DND-41 (cell line): ENCODE measurements around the gene KRTAP4-11.
"Not testable (repeated sequence)": the region's sequence is repeated elsewhere in the genome, so short reads cannot be mapped to it uniquely, and the experiment has no call there.

Source experiments
- ATAC-seq: fragments of 200-7000 bp; cut with Tn5 transposase; 3 replicates; pipeline ENCODE4 v1.9.1; 2021; ENCODE audit warnings: low read depth; ENCODE audit not compliant: insufficient read depth
- DNase-seq: peaks from one replicate; pipeline ENCODE4 v3.0.0-alpha.2; 2020
- H2AFZ ChIP-seq: 2 replicates; pipeline ENCODE4 v1.6.0; 2012; ENCODE audit warnings: low read depth, low read length
- H3K27ac ChIP-seq: 2 replicates; pipeline ENCODE4 v1.5.1; 2012; ENCODE audit warnings: low read length, inconsistent platforms
- H3K27me3 ChIP-seq: fragments of 200-600 bp; sonication (generic); 2 replicates; pipeline ENCODE4 v1.6.0; 2012; ENCODE audit warnings: low read length, mild to moderate bottlenecking, inconsistent platforms; ENCODE audit not compliant: insufficient read depth, poor library complexity
- H3K36me3 ChIP-seq: 2 replicates; pipeline ENCODE4 v1.5.1; 2012; ENCODE audit warnings: low read length, inconsistent platforms; ENCODE audit not compliant: insufficient read depth
- H3K4me1 ChIP-seq: 2 replicates; pipeline ENCODE4 v1.5.1; 2012; ENCODE audit warnings: mild to moderate bottlenecking, low read length; ENCODE audit not compliant: insufficient read depth
- H3K4me2 ChIP-seq: 2 replicates; pipeline ENCODE4 v1.6.0; 2012; ENCODE audit warnings: mild to moderate bottlenecking, moderate library complexity, low read length, inconsistent platforms; ENCODE audit not compliant: insufficient read depth
- H3K4me3 ChIP-seq, 2 experiments: fragments of 200-600 bp in 1 of 2; shearing (Covaris generic) in 1 of 2; 2 replicates each; pipeline ENCODE4 v1.5.1; 2012 to 2016; ENCODE audit warnings: inconsistent platforms in 2 of 2, low read length in 2 of 2, mild to moderate bottlenecking in 2 of 2, low read depth in 1 of 2, moderate library complexity in 1 of 2
- H3K79me2 ChIP-seq: 2 replicates; pipeline ENCODE4 v1.6.0; 2012; ENCODE audit warnings: low read length, inconsistent platforms; ENCODE audit not compliant: insufficient read depth
- H3K9ac ChIP-seq: 2 replicates; pipeline ENCODE4 v1.6.0; 2012; ENCODE audit warnings: low read depth, mild to moderate bottlenecking, inconsistent platforms, low read length, moderate library complexity
- H3K9me3 ChIP-seq: 2 replicates; pipeline ENCODE4 v1.5.1; 2012; ENCODE audit warnings: low read length, moderate library complexity, mild to moderate bottlenecking, inconsistent platforms; ENCODE audit not compliant: insufficient read depth, severe bottlenecking
- H4K20me1 ChIP-seq: 2 replicates; pipeline ENCODE4 v1.6.0; 2012; ENCODE audit warnings: low read length; ENCODE audit not compliant: insufficient read depth
- CTCF ChIP-seq: IDR thresholded peaks from 2 replicates; pipeline ENCODE4 v1.5.1; 2012; ENCODE audit warnings: borderline replicate concordance, low read length, moderate library complexity, mild to moderate bottlenecking; ENCODE audit not compliant: poor library complexity, severe bottlenecking; ENCODE audit errors: extremely low read depth
- EZH2 ChIP-seq: IDR thresholded peaks from 3 replicates; pipeline ENCODE4 v1.6.1; 2012; ENCODE audit warnings: borderline replicate concordance, low read depth, mild to moderate bottlenecking, moderate library complexity, low read length, inconsistent platforms; ENCODE audit not compliant: severe bottlenecking

KRTAP4-11 gene

DNA sequence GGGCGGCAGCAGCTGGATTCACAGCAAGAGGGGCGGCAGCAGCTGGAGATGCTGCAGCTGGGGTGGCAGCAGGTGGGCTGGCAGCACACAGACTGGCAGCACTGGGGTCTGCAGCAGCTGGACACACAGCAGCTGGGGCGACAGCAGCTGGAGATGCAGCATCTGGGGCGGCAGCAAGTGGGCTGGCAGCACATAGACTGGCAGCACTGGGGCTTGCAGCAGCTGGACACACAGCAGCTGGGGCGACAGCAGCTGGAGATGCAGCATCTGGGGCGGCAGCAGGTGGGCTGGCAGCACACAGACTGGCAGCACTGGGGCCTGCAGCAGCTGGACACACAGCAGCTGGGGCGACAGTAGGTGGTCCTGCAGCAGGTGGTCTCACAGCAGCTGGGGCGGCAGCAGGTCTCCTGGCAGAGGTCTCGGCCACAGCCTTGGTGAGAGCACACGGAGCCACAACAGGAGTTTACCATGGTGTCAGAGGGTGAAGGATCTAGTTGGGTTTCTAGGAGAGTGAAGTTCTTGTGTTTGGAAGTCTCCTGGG, at the start of gene KRTAP4-11:
KRTAP4-11 (minus strand) TSS at position 528 of the 541 bp plus-strand sequence; CDS start at position 470, 58 bp downstream.
- not testable (repeated sequence) for H3K9me3 ChIP-seq, H3K9ac ChIP-seq, DNase-seq, H2AFZ ChIP-seq, H3K4me1 ChIP-seq, ATAC-seq, H3K4me3 ChIP-seq, H3K4me2 ChIP-seq, H3K79me2 ChIP-seq, H3K36me3 ChIP-seq, H3K27me3 ChIP-seq, H3K27ac ChIP-seq, H4K20me1 ChIP-seq

DNA sequence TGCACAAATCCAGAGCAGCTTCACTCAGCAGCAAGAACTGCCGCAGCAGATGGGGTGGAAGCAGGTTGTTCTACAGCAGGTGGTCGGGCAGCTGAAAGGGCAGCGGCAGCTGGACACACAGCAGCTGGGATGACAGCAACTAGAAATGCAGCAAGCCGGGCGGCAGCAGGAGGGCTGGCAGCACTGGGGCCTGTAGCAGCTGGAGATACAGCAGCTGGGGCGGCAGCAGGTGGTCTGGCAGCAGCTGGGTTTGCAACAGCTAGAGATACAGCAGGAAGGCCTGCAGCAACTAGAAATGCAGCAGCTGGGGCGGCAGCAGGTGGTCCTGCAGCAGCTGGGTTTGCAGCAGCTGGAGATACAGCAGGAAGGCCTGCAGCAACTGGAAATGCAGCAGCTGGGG, 49.4 kb upstream of the KRTAP4-11 start:
- Histone ChIP-seq H4K20me1 (no peaks in the 10 kb centered on the region), H3K4me3 (no peak overlapping the region), H3K27me3 (no peaks in the 10 kb centered on the region), H3K4me1 (no peaks in the 10 kb centered on the region), H3K9ac (no peak overlapping the region), H2AFZ (no peak overlapping the region), H3K4me2 (no peak overlapping the region), H3K36me3 (no peaks in the 10 kb centered on the region), H3K9me3 (no peaks in the 10 kb centered on the region), H3K27ac (no peak overlapping the region), H3K79me2 (no peaks in the 10 kb centered on the region)
- TF ChIP-seq EZH2 (no peak), CTCF (no peak)
- DNase-seq: no peak
- ATAC-seq: no peak

- Histone ChIP-seq H3K4me2 (no peak overlapping the region), H3K27me3 (no peaks in the 10 kb centered on the region), H2AFZ (no peak overlapping the region), H3K9ac (no peak overlapping the region), H4K20me1 (no peaks in the 10 kb centered on the region), H3K79me2 (no peaks in the 10 kb centered on the region), H3K4me3 (no peak overlapping the region), H3K27ac (no peak overlapping the region), H3K36me3 (no peaks in the 10 kb centered on the region), H3K4me1 (no peaks in the 10 kb centered on the region), H3K9me3 (no peaks in the 10 kb centered on the region)
- TF ChIP-seq CTCF (no peak), EZH2 (no peak)
- DNase-seq: no peak
- ATAC-seq: no peak
Observed at GRCh38 chr17:41163828-41164227, 45.7 kb upstream of the KRTAP4-11 start.

DNA sequence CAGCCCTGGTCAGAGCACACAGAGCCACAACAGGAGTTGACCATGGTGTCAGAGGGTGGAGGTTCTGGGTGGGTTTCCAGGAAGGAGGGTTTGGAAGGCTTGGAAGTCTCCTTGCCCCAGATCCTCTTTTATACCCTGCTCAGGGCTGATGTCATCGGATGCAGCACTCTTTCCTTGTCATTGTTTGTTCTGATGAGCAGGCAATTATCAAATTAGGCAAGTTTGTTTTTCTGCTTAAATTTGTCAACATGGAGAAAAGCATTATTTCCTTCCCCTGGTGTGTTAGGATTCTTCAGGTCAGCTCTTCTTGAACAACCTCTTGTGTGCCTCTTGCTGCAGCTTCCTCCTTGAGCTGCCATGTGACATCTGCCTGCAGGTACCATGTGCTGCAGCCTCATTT, 42.5 kb upstream of the KRTAP4-11 start, which contains the start of gene KRTAP4-4:
KRTAP4-4 (minus strand) TSS at position 101 of the 400 bp plus-strand sequence; CDS start at position 44, 57 bp downstream.
- H3K4me1 ChIP-seq: no peaks in the 10 kb centered on the region
- no peaks in the 10 kb centered on the region for H3K36me3 ChIP-seq
- no peaks in the 10 kb centered on the region for H3K79me2 ChIP-seq
- ATAC-seq (no peak), DNase-seq (no peak)
- H3K9ac ChIP-seq: no peak within 1 kb of the TSS
- no peak within 1 kb of the TSS for H3K4me2 ChIP-seq
- H3K27ac ChIP-seq: no peak within 1 kb of the TSS
- TF ChIP-seq CTCF (no peak), EZH2 (no peak)
- no peak within 1 kb of the TSS for H3K4me3 ChIP-seq
- H2AFZ ChIP-seq: no peak within 1 kb of the TSS
- H3K27me3 ChIP-seq: no peaks in the 10 kb centered on the region
- no peaks in the 10 kb centered on the region for H4K20me1 ChIP-seq
- H3K9me3 ChIP-seq: no peaks in the 10 kb centered on the region

DNA sequence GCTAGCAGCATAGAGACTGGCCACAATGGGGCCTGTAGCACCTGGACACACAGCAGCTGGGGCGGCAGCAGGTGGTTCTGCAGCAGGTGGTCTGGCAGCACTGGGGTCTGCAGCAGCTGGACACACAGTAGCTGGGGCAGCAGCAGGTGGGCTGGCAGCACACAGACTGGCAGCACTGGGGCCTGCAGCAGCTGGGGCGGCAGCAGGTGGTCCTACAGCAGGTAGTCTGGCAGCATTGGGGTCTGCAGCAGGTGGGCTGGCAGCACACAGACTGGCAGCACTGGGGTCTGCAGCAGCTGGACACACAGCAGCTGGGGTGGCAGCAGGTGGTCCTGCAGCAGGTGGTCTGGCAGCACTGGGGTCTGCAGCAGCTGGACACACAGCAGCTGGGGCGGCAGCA, 42.0 kb upstream of the KRTAP4-11 start:
- H3K79me2 ChIP-seq, H3K27ac ChIP-seq, H3K4me3 ChIP-seq, H3K36me3 ChIP-seq, H3K4me1 ChIP-seq, H3K9me3 ChIP-seq, H2AFZ ChIP-seq, H3K4me2 ChIP-seq, H3K9ac ChIP-seq, H3K27me3 ChIP-seq, ATAC-seq, H4K20me1 ChIP-seq, DNase-seq: not testable (repeated sequence)
